GM12878 (cell line): ENCODE results near the gene AP1S3.

ENCODE experiments used
- CEBPB ChIP-seq, 2 experiments: fragments of 150-350 bp in 1 of 2; IDR thresholded peaks; 2 replicates each; pipeline ENCODE4 v1.6.1; 2012 to 2014; ENCODE audit warnings: low read depth in 2 of 2, low read length in 2 of 2, borderline replicate concordance in 1 of 2, inconsistent platforms in 1 of 2
- ETV6 ChIP-seq, 2 experiments: fragments of 450-650 bp in 1 of 2; IDR thresholded peaks in 1 of 2; conservative IDR thresholded peaks in 1 of 2; 2 replicates each; pipeline ENCODE4 v1.6.1; 2014; ENCODE audit warnings: antibody characterized with exemption in 1 of 2, borderline replicate concordance in 1 of 2, low read depth in 1 of 2, mild to moderate bottlenecking in 1 of 2, moderate library complexity in 1 of 2
- JUND ChIP-seq: IDR thresholded peaks from 2 replicates; pipeline ENCODE4 v1.6.1; 2012; ENCODE audit warnings: low read depth, mild to moderate bottlenecking, low read length, improper control_type of control experiment, moderate library complexity
- SP1 ChIP-seq: IDR thresholded peaks from one replicate; pipeline ENCODE4 v1.6.1; 2011; ENCODE audit warnings: low read depth, low read length
- TF ChIP-seq, protein P1 (sequence below): IDR thresholded peaks from 2 replicates; pipeline ENCODE4 v1.6.1; 2011; ENCODE audit warnings: low read depth, low read length, improper control_type of control experiment, borderline replicate concordance
- TF ChIP-seq, protein P2 (sequence below): fragments of 450-650 bp; IDR thresholded peaks from 2 replicates; pipeline ENCODE4 v1.6.1; 2017; ENCODE audit warnings: borderline replicate concordance

DNA sequence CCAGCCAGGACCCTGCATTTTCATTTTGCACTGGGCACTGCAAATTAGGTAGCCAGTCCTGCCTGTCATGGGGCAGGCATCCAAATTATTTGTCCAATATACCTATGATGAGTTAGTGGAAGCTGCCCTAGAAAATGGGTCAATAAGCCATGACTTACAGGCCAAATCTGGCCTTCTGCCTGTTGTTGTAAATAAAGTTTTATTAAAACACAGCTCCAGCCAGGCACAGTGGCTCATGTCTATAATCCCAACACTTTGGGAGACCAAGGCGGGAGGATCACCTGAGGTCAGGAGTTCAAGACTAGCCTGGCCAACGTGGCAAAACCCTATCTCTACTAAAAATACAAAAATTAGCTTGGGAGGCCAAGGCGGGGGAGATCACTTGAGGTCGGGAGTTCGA is 8.3 kb downstream of the AP1S3 start:
- TF ChIP-seq JUND: no peak
- TF ChIP-seq, protein P1, sequence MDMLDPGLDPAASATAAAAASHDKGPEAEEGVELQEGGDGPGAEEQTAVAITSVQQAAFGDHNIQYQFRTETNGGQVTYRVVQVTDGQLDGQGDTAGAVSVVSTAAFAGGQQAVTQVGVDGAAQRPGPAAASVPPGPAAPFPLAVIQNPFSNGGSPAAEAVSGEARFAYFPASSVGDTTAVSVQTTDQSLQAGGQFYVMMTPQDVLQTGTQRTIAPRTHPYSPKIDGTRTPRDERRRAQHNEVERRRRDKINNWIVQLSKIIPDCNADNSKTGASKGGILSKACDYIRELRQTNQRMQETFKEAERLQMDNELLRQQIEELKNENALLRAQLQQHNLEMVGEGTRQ: no peak
- TF ChIP-seq CEBPB (IDR thresholded peaks at IDR 0.05; ENCODE audit: borderline replicate concordance in 1 of 2, low read depth in 2 of 2, low read length in 2 of 2): no peak
- TF ChIP-seq SP1: no peak
- no peak for TF ChIP-seq ETV6 (conservative IDR thresholded peaks at IDR 0.05 in 1 of 2, IDR thresholded peaks at IDR 0.05 in 1 of 2; ENCODE audit: borderline replicate concordance in 1 of 2, low read depth in 1 of 2)
- TF ChIP-seq, protein P2, sequence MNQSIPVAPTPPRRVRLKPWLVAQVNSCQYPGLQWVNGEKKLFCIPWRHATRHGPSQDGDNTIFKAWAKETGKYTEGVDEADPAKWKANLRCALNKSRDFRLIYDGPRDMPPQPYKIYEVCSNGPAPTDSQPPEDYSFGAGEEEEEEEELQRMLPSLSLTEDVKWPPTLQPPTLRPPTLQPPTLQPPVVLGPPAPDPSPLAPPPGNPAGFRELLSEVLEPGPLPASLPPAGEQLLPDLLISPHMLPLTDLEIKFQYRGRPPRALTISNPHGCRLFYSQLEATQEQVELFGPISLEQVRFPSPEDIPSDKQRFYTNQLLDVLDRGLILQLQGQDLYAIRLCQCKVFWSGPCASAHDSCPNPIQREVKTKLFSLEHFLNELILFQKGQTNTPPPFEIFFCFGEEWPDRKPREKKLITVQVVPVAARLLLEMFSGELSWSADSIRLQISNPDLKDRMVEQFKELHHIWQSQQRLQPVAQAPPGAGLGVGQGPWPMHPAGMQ: no peak
